Endothelial cell of umbilical vein (primary cell): ENCODE data around the gene DDX47. TPM values are rescaled to one million over a fixed set of nuclear protein-coding genes. Genes with fewer than 3 reads are reported as not detected.

Experiments used
- BruUV-seq: library from RNA; stranded (reverse); fragments of 400-500 nt; replicated peaks from 2 replicates; lab custom pipeline; 2021; lab: Mats Ljungman, UMichigan
- CTCF ChIA-PET: fragments of 300-600, 350-600 bp; sonication (Branson Sonifier 250); formaldehyde crosslinking; loops from one replicate; lab custom pipeline; 2021; ENCODE audit warnings: antibody characterized with exemption, inconsistent platforms; lab: Charles Lee
- POLR2A ChIA-PET: fragments of 300-600, 350-600 bp; sonication (Branson Sonifier 250); formaldehyde crosslinking; loops from one replicate; lab custom pipeline; 2021; ENCODE audit warnings: antibody characterized with exemption, inconsistent platforms; lab: Charles Lee
- DNase-seq: peaks from one replicate; pipeline ENCODE4 v3.0.0-alpha.2; 2011; ENCODE audit warnings: low read depth, low spot score
- FAIRE-seq: peaks from 2 replicates; lab custom pipeline; 2011; peaks lifted over from hg19 to GRCh38; lab: Jason Lieb, UNC
- H2AFZ ChIP-seq: 2 replicates; pipeline ENCODE4 v1.6.0; 2012; ENCODE audit warnings: low read depth, low read length, control low read depth, inconsistent platforms
- H3K27ac ChIP-seq: 2 replicates; pipeline ENCODE4 v1.5.1; 2011; ENCODE audit warnings: low read depth, mild to moderate bottlenecking, control low read depth, low read length, moderate library complexity; ENCODE audit not compliant: insufficient read depth
- H3K27me3 ChIP-seq, 2 experiments: 2 replicates each; pipeline versions ENCODE4 v1.6.0 to v1.6.1; 2011; ENCODE audit warnings: low read length in 2 of 2, mixed read lengths in 1 of 2; ENCODE audit not compliant: control insufficient read depth in 2 of 2, insufficient read depth in 2 of 2
- H3K36me3 ChIP-seq, 2 experiments: 2 replicates in 1 of 2; 3 replicates in 1 of 2; pipeline ENCODE4 v1.5.1; 2011; ENCODE audit warnings: low read length in 2 of 2, mild to moderate bottlenecking in 1 of 2, moderate library complexity in 1 of 2; ENCODE audit not compliant: control insufficient read depth in 2 of 2, insufficient read depth in 2 of 2; ENCODE audit errors: extremely low read depth in 1 of 2
- H3K4me1 ChIP-seq: 3 replicates; pipeline ENCODE4 v1.5.1; 2011; ENCODE audit warnings: mild to moderate bottlenecking, low read length; ENCODE audit not compliant: control insufficient read depth, insufficient read depth; ENCODE audit errors: extremely low read depth
- H3K4me2 ChIP-seq: 2 replicates; pipeline ENCODE4 v1.6.1; 2011; ENCODE audit warnings: low read length, control low read depth, mixed read lengths; ENCODE audit not compliant: insufficient read depth
- H3K4me3 ChIP-seq, 3 experiments: fragments of 200-600 bp in 1 of 3; sonication (generic), shearing (Covaris generic) in 1 of 3; replicated peaks in 1 of 3; 2 replicates each; pipeline ENCODE4 v1.5.1; 2011 to 2016; ENCODE audit warnings: control low read depth in 3 of 3, low read length in 3 of 3, mild to moderate bottlenecking in 2 of 3, inconsistent platforms in 1 of 3, low read depth in 1 of 3, moderate library complexity in 1 of 3; ENCODE audit not compliant: insufficient read depth in 1 of 3
- H3K79me2 ChIP-seq: 2 replicates; pipeline ENCODE4 v1.6.0; 2012; ENCODE audit warnings: low read length, inconsistent platforms; ENCODE audit not compliant: control insufficient read depth, insufficient read depth
- H3K9ac ChIP-seq: replicated peaks from 2 replicates; pipeline ENCODE3; 2011; ENCODE audit warnings: low read length, control low read depth; ENCODE audit not compliant: insufficient read depth; ENCODE audit errors: extremely low read depth
- H3K9me1 ChIP-seq: replicated peaks from 3 replicates; pipeline ENCODE4 v1.6.0; 2011; ENCODE audit warnings: mild to moderate bottlenecking, low read length; ENCODE audit not compliant: control insufficient read depth, insufficient read depth; ENCODE audit errors: extremely low read depth
- H3K9me3 ChIP-seq: replicated peaks from 2 replicates; pipeline ENCODE4 v1.5.1; 2012; ENCODE audit warnings: low read length, inconsistent platforms; ENCODE audit not compliant: control insufficient read depth, insufficient read depth
- H4K20me1 ChIP-seq: replicated peaks from 2 replicates; pipeline ENCODE3; 2011; ENCODE audit warnings: mild to moderate bottlenecking, low read length; ENCODE audit not compliant: control insufficient read depth, insufficient read depth; ENCODE audit errors: extremely low read depth
- CTCF ChIP-seq, 2 donors: IDR thresholded peaks; 1 replicate in 1 of 2; 2 replicates in 1 of 2; pipeline ENCODE4 v1.5.1; 2011; ENCODE audit warnings: low read length in 2 of 2, mild to moderate bottlenecking in 2 of 2, moderate library complexity in 2 of 2, control low read depth in 1 of 2, inconsistent platforms in 1 of 2, low read depth in 1 of 2; ENCODE audit not compliant: insufficient read depth in 1 of 2; ENCODE audit errors: extremely low read depth in 1 of 2
- EZH2 ChIP-seq: IDR thresholded peaks from 2 replicates; pipeline ENCODE4 v1.6.1; 2012; ENCODE audit warnings: borderline replicate concordance, low read depth, mild to moderate bottlenecking, moderate library complexity, low read length, inconsistent platforms; ENCODE audit not compliant: severe bottlenecking
- FOS ChIP-seq: IDR thresholded peaks from 2 replicates; pipeline ENCODE4 v1.6.1; 2011; ENCODE audit warnings: mild to moderate bottlenecking, low read length, moderate library complexity, borderline replicate concordance; ENCODE audit not compliant: insufficient read depth
- GATA2 ChIP-seq: IDR thresholded peaks from 2 replicates; pipeline ENCODE4 v1.7.0; 2011; ENCODE audit warnings: low read depth, mild to moderate bottlenecking, moderate library complexity, mixed read lengths, low read length; ENCODE audit not compliant: insufficient read length, insufficient read depth
- JUN ChIP-seq: IDR thresholded peaks from 2 replicates; pipeline ENCODE4 v1.6.1; 2011; ENCODE audit warnings: borderline replicate concordance, low read depth; ENCODE audit not compliant: insufficient read length, insufficient read depth
- MAX ChIP-seq: IDR thresholded peaks from 2 replicates; pipeline ENCODE4 v1.6.1; 2011; ENCODE audit not compliant: insufficient read depth, insufficient read length
- MYC ChIP-seq: IDR thresholded peaks from one replicate; pipeline ENCODE4 v1.6.1; 2011; ENCODE audit warnings: mild to moderate bottlenecking, low read depth, low read length
- POLR2A ChIP-seq: IDR thresholded peaks from 2 replicates; pipeline ENCODE4 v1.6.1; 2012; ENCODE audit warnings: low read depth, mild to moderate bottlenecking, control low read depth, low read length
- POLR2AphosphoS5 ChIP-seq: IDR thresholded peaks from 2 replicates; pipeline ENCODE4 v1.6.1; 2012; ENCODE audit warnings: low read depth, mild to moderate bottlenecking, control low read depth, low read length, moderate library complexity; ENCODE audit not compliant: insufficient read depth
- dilution Hi-C: fragments of 300-500 bp; cut with MboI; formaldehyde crosslinking; loops from one replicate; pipeline ENCODE4 v1.15.0; 2019; ENCODE audit warnings: low sequenced_read_pairs; ENCODE audit not compliant: extremely low pct_ligation_motif_present
- intact Hi-C: fragments of 100-400 bp; cut with micrococcal nuclease; formaldehyde crosslinking; loops from one replicate; pipeline ENCODE4 v1.10.0; 2022
- polyA plus RNA-seq, 4 experiments: library from polyadenylated mRNA; depleted of rRNA in 3 of 4; stranded (reverse) in 3 of 4; unstranded in 1 of 4; fragments of >200 nt; gene quantifications; 2 replicates each; pipeline versions ENCODE4 v1.2.1 to v1.2.3, GENCODE V29; 2011 to 2012; ENCODE audit warnings: missing spikeins in 1 of 4
- total RNA-seq: library from RNA; stranded (reverse); gene quantifications from 2 replicates; pipeline ENCODE4 v1.2.3, GENCODE V29; 2021

DDX47 gene
- total and polyA plus RNA-seq, 2 donors (not counting 3 experiments of a cell fraction or from before 2014, with no cell fraction given), result 73.4 to 74.6 TPM

GRCh38 chr12:12812174-12812573, 972 bp upstream of the DDX47 start:
- Histone ChIP-seq H3K4me2 (no peak overlapping the region), H3K9me3 (no peaks in the 10 kb centered on the region), H3K9me1 (no peaks in the 10 kb centered on the region), H3K27me3 (no peaks in the 10 kb centered on the region), H3K27ac (no peak overlapping the region), H3K79me2 (peaks cover 40% of the 10 kb centered on the region), H3K9ac (no peak overlapping the region), H2AFZ (no peak overlapping the region), H3K36me3 (no peaks in the 10 kb centered on the region), H3K4me1 (peaks cover 32% of the 10 kb centered on the region), H3K4me3 (no peak overlapping the region), H4K20me1 (no peaks in the 10 kb centered on the region)
- no peak for TF ChIP-seq POLR2A
- no peak for TF ChIP-seq MYC
- no peak for TF ChIP-seq EZH2
- TF ChIP-seq POLR2AphosphoS5, result no peak
- TF ChIP-seq GATA2, result no peak
- no peak for TF ChIP-seq FOS
- TF ChIP-seq JUN, result no peak
- no peak for TF ChIP-seq MAX
- no peak for TF ChIP-seq CTCF (IDR thresholded peaks at IDR 0.05; ENCODE audit: extremely low read depth in 1 of 2, insufficient read depth in 1 of 2, low read depth in 1 of 2, low read length in 2 of 2)
- DNase-seq (no peak), FAIRE-seq (no peak)
- CTCF ChIA-PET, result interaction anchor here (0.8 to 2.3 kb wide), 8 partner anchors 9 to 420 kb away, joined by 3 to 12 read pairs (median 4); partner anchors contain the start of gene GPRC5A
- dilution Hi-C loops, result no loop called here
- intact Hi-C loops, result no loop called here
- POLR2A ChIA-PET, result interaction anchor here (0.6 kb wide), 1 partner anchor 717 kb away, joined by 5 read pairs; no protein-coding TSS in a partner anchor
- BruUV-seq, result no TSS peak
